Posterior vena cava (tissue), 2 donors: ENCODE results near the gene ARHGEF3. TPM values are rescaled to one million over a fixed set of nuclear protein-coding genes. Genes with fewer than 3 reads are reported as not detected.

Experiments used
- total RNA-seq, 2 donors: library from RNA; stranded (reverse); fragmentation: NEBNext Ultra II Directional; extraction: Animal tissue kit (Norgen Biotek cat#: 25700); gene quantifications; one replicate each; pipeline ENCODE4 v1.2.1, GENCODE V29; 2021
- donor health status: DM: yes; HTN: yes; CAD: no.
- donor health status: DM: yes; HTN: yes; CAD: no.

ARHGEF3 gene
- total RNA-seq, 2 donors from 2014 or later = 20.3 to 24.2 TPM

Other genes with a start within 250 kb of the ARHGEF3 start
- gene CCDC66, start 244.8 kb downstream of the ARHGEF3 start, total RNA-seq = 10 to 100 TPM; 25.5 to 26.3 TPM
- 10 to 100 TPM; 52.1 to 63.7 TPM for gene TASOR, start 118.7 kb downstream of the ARHGEF3 start, total RNA-seq